ENCODE data around the gene TSPAN8. TPM values are rescaled to one million over a fixed set of nuclear protein-coding genes. Genes with fewer than 3 reads are reported as not detected.

TSPAN8 gene
- total and polyA plus RNA-seq, 10 of the 15 experiments (the other 5 are each of a cell fraction or from before 2014, with no cell fraction given) = 0.16 to 0.49 TPM; not detected in 8

DNA sequence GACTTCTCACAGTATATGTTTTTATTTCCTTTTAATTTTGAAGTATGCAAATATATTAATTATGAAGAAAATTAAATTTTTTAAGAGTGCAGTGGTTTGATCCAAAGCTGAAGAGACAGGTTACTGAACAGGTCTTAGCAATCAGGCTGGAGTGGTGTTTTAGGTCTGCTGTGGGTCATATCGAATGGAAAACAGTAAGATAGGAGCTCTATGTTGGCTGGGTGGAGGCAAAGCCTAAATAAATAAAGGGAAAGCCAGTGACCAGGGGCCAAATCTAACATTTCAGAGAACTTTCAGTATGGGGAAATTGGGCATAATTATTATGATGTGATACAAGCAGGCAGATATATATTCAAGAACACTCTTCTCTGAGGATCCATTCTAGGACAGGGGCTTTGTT is 12.7 kb upstream of the TSPAN8 start:
- no peak overlapping the region for H3K27ac ChIP-seq (ENCODE audit: control insufficient read depth, insufficient read depth)
- ChIA-PET SMC1A (ENCODE audit: uncharacterized antibody, unreplicated experiment) (no interaction called here), CTCF (no interaction called here), POLR2A (no interaction called here), RAD21 (ENCODE audit: unreplicated experiment) (no interaction called here)
- in situ Hi-C loops (cut with MboI) (no loop called here), intact Hi-C loops (cut with micrococcal nuclease; ENCODE audit: unreplicated experiment) (no loop called here)
- no peaks in the 10 kb centered on the region for H3K27me3 ChIP-seq (replicated peaks in 1 of 2; ENCODE audit: control insufficient read depth in 2 of 2, insufficient read depth in 2 of 2, low read length in 1 of 2)
- no peak overlapping the region for H3K4me2 ChIP-seq (ENCODE audit: control insufficient read depth, insufficient read depth)
- no peaks in the 10 kb centered on the region for H3K4me1 ChIP-seq (ENCODE audit: control insufficient read depth, insufficient read depth, low read length)
- 0% methylated on average over 1 of the region's 1 CpG for WGBS (ENCODE audit: insufficient coverage, insufficient replicate concordance, low lambda C conversion rate, missing lambda C conversion rate)
- no peak overlapping the region for H2AFZ ChIP-seq (ENCODE audit: control insufficient read depth, low read depth, low read length)
- BruUV-seq (replicated peaks) = no TSS peak
- H3K9me3 ChIP-seq (replicated peaks; ENCODE audit: control insufficient read depth, insufficient read depth, low read length) = no peaks in the 10 kb centered on the region; the same call in 2 of the 3 replicates
- no peak overlapping the region for H3K9ac ChIP-seq (ENCODE audit: control insufficient read depth, insufficient read depth, low read length)
- no peak overlapping the region for H3K4me3 ChIP-seq
- no peaks in the 10 kb centered on the region for H3K36me3 ChIP-seq (ENCODE audit: control insufficient read depth in 2 of 2, insufficient read depth in 2 of 2, low read length in 1 of 2)
- FAIRE-seq (no peak), DNase-seq (ENCODE audit: low read depth, low spot score) (no peak), ATAC-seq (no peak)
- H4K20me1 ChIP-seq (ENCODE audit: control insufficient read depth, insufficient read depth) = no peaks in the 10 kb centered on the region
- no peaks in the 10 kb centered on the region for H3K79me2 ChIP-seq (ENCODE audit: control insufficient read depth, insufficient read depth, low read length)
- no peak for TF ChIP-seq YY1 (IDR thresholded peaks at IDR 0.05; ENCODE audit: low read depth, low read length)

DNA sequence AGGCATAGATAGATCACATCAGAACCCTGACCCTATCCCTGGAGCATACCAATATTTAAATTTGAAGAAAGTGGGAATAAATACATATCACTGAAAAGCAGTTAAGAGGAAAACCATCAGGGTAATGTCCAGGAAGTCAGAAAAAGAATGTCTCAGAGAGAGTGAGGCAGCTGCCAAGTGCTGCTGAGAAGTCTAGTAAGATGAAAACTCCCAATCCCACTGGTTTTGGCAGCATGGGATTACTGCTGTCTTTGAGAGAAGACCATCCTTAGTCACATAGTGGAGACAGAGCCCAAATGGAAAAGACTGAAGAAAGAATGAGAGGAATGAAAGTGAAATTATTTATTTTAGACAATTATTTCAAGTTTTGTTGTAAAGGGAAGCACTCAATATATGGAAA is 11.5 kb upstream of the TSPAN8 start:
- ChIA-PET RAD21 (ENCODE audit: unreplicated experiment) (no interaction called here), CTCF (no interaction called here), SMC1A (ENCODE audit: uncharacterized antibody, unreplicated experiment) (no interaction called here), POLR2A (no interaction called here)
- H3K79me2 ChIP-seq (ENCODE audit: control insufficient read depth, insufficient read depth, low read length) = no peaks in the 10 kb centered on the region
- H4K20me1 ChIP-seq (ENCODE audit: control insufficient read depth, insufficient read depth) = no peaks in the 10 kb centered on the region
- H3K36me3 ChIP-seq (ENCODE audit: control insufficient read depth in 2 of 2, insufficient read depth in 2 of 2, low read length in 1 of 2) = no peaks in the 10 kb centered on the region
- in situ Hi-C loops (cut with MboI) = no loop called here
- H3K4me1 ChIP-seq (ENCODE audit: control insufficient read depth, insufficient read depth, low read length) = no peaks in the 10 kb centered on the region
- FAIRE-seq (no peak), DNase-seq (ENCODE audit: low read depth, low spot score) (no peak), ATAC-seq (no peak)
- H3K9ac ChIP-seq (ENCODE audit: control insufficient read depth, insufficient read depth, low read length) = no peak overlapping the region
- H3K27ac ChIP-seq (ENCODE audit: control insufficient read depth, insufficient read depth) = no peak overlapping the region
- H3K27me3 ChIP-seq (replicated peaks in 1 of 2; ENCODE audit: control insufficient read depth in 2 of 2, insufficient read depth in 2 of 2, low read length in 1 of 2) = no peaks in the 10 kb centered on the region
- intact Hi-C loops (cut with micrococcal nuclease; ENCODE audit: unreplicated experiment) = no loop called here
- H3K9me3 ChIP-seq (replicated peaks; ENCODE audit: control insufficient read depth, insufficient read depth, low read length) = no peaks in the 10 kb centered on the region; the same call in 2 of the 3 replicates
- H3K4me3 ChIP-seq = no peak overlapping the region
- H3K4me2 ChIP-seq (ENCODE audit: control insufficient read depth, insufficient read depth) = no peak overlapping the region
- H2AFZ ChIP-seq (ENCODE audit: control insufficient read depth, low read depth, low read length) = no peak overlapping the region
- no TSS peak for BruUV-seq (replicated peaks)
- no peak for TF ChIP-seq RUNX3 (IDR thresholded peaks at IDR 0.05; ENCODE audit: low read length)
- TF ChIP-seq, protein P1, sequence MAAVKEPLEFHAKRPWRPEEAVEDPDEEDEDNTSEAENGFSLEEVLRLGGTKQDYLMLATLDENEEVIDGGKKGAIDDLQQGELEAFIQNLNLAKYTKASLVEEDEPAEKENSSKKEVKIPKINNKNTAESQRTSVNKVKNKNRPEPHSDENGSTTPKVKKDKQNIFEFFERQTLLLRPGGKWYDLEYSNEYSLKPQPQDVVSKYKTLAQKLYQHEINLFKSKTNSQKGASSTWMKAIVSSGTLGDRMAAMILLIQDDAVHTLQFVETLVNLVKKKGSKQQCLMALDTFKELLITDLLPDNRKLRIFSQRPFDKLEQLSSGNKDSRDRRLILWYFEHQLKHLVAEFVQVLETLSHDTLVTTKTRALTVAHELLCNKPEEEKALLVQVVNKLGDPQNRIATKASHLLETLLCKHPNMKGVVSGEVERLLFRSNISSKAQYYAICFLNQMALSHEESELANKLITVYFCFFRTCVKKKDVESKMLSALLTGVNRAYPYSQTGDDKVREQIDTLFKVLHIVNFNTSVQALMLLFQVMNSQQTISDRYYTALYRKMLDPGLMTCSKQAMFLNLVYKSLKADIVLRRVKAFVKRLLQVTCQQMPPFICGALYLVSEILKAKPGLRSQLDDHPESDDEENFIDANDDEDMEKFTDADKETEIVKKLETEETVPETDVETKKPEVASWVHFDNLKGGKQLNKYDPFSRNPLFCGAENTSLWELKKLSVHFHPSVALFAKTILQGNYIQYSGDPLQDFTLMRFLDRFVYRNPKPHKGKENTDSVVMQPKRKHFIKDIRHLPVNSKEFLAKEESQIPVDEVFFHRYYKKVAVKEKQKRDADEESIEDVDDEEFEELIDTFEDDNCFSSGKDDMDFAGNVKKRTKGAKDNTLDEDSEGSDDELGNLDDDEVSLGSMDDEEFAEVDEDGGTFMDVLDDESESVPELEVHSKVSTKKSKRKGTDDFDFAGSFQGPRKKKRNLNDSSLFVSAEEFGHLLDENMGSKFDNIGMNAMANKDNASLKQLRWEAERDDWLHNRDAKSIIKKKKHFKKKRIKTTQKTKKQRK (IDR thresholded peaks at IDR 0.05; ENCODE audit: low read depth, low read length) = no peak
- TF ChIP-seq, protein P2, sequence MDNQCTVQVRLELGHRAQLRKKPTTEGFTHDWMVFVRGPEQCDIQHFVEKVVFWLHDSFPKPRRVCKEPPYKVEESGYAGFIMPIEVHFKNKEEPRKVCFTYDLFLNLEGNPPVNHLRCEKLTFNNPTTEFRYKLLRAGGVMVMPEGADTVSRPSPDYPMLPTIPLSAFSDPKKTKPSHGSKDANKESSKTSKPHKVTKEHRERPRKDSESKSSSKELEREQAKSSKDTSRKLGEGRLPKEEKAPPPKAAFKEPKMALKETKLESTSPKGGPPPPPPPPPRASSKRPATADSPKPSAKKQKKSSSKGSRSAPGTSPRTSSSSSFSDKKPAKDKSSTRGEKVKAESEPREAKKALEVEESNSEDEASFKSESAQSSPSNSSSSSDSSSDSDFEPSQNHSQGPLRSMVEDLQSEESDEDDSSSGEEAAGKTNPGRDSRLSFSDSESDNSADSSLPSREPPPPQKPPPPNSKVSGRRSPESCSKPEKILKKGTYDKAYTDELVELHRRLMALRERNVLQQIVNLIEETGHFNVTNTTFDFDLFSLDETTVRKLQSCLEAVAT (IDR thresholded peaks at IDR 0.05) = no peak
- no peak for TF ChIP-seq NR2C1 (IDR thresholded peaks at IDR 0.05)
- TF ChIP-seq, protein P3, sequence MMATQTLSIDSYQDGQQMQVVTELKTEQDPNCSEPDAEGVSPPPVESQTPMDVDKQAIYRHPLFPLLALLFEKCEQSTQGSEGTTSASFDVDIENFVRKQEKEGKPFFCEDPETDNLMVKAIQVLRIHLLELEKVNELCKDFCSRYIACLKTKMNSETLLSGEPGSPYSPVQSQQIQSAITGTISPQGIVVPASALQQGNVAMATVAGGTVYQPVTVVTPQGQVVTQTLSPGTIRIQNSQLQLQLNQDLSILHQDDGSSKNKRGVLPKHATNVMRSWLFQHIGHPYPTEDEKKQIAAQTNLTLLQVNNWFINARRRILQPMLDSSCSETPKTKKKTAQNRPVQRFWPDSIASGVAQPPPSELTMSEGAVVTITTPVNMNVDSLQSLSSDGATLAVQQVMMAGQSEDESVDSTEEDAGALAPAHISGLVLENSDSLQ (IDR thresholded peaks at IDR 0.05) = no peak
- TF ChIP-seq BCL11A (IDR thresholded peaks at IDR 0.05; ENCODE audit: low read depth, low read length) = no peak
- TF ChIP-seq RELA (IDR thresholded peaks at IDR 0.05; ENCODE audit: borderline replicate concordance, partially characterized antibody) = no peak
- TF ChIP-seq, protein P4, sequence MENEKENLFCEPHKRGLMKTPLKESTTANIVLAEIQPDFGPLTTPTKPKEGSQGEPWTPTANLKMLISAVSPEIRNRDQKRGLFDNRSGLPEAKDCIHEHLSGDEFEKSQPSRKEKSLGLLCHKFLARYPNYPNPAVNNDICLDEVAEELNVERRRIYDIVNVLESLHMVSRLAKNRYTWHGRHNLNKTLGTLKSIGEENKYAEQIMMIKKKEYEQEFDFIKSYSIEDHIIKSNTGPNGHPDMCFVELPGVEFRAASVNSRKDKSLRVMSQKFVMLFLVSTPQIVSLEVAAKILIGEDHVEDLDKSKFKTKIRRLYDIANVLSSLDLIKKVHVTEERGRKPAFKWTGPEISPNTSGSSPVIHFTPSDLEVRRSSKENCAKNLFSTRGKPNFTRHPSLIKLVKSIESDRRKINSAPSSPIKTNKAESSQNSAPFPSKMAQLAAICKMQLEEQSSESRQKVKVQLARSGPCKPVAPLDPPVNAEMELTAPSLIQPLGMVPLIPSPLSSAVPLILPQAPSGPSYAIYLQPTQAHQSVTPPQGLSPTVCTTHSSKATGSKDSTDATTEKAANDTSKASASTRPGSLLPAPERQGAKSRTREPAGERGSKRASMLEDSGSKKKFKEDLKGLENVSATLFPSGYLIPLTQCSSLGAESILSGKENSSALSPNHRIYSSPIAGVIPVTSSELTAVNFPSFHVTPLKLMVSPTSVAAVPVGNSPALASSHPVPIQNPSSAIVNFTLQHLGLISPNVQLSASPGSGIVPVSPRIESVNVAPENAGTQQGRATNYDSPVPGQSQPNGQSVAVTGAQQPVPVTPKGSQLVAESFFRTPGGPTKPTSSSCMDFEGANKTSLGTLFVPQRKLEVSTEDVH (IDR thresholded peaks at IDR 0.05; ENCODE audit: low read depth, partially characterized antibody) = no peak
- no peak for TF ChIP-seq MYB (IDR thresholded peaks at IDR 0.05; ENCODE audit: borderline replicate concordance, low read depth, low read length)
